Activated T-cell treated with anti-CD3 and anti-CD28 coated beads, Interleukin-2, amount 50 U/mL, for 24 hours (primary cell): Measurements from ENCODE around the gene EGFR.

ENCODE experiments used
- DNase-seq: peaks from one replicate; pipeline ENCODE4 v3.0.0-alpha.2; 2020
- H3K27ac Mint-ChIP-seq: 2 replicates; pipeline ENCODE4 v1.8.0; 2020; ENCODE audit warnings: mild to moderate bottlenecking, mixed read lengths
- H3K27me3 Mint-ChIP-seq: 2 replicates; pipeline ENCODE4 v1.8.0; 2020; ENCODE audit warnings: mixed read lengths
- H3K36me3 Mint-ChIP-seq: 2 replicates; pipeline ENCODE4 v1.8.0; 2020; ENCODE audit warnings: low read depth, mixed read lengths
- H3K4me1 Mint-ChIP-seq: 2 replicates; pipeline ENCODE4 v1.8.0; 2020; ENCODE audit warnings: low read depth, mixed read lengths
- H3K4me3 Mint-ChIP-seq: 2 replicates; pipeline ENCODE4 v1.8.0; 2020; ENCODE audit warnings: mild to moderate bottlenecking, moderate library complexity, mixed read lengths
- H3K9me3 Mint-ChIP-seq: 2 replicates; pipeline ENCODE4 v1.8.0; 2020; ENCODE audit warnings: mixed read lengths

Gene EGFR

GRCh38 chr7:55177589-55178261 is 158.9 kb downstream of the EGFR start:
- peaks cover 5% of the 10 kb centered on the region for H3K27me3 Mint-ChIP-seq
- H3K9me3 Mint-ChIP-seq, result no peaks in the 10 kb centered on the region

DNA sequence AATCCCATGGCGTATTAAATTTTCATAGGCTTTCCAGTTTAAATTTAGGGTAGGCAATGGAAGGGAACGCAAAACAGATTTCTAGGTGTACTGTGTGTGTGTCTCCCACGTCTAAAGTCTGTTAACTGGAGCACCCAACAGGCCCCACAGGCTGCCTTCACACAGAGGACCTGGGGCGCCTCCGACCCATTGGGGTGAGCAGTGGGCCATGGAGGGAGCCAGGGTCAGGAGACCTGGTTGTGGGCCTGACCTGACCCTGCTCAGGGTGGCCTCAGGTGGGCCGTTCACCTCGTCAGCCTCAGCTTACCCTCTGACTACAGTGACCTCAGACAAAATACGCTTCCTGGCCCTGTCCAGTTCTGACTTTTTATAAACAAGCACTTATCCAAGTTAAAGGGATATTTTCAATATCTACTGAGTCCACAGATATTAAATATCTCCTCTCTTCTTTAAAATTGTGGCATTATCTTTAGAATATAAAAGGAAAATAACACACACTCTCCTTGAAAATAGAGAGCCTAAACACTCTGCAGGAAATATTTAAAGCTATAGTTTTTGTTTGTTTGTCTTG is 159.6 kb downstream of the EGFR start:
- Mint-ChIP-seq H3K27me3 (peaks cover 5% of the 10 kb centered on the region), H3K4me3 (no peak overlapping the region)
- DNase-seq, result no peak

More at GRCh38 chr7:55177589-55178261, 158.9 kb downstream of the EGFR start:
- Mint-ChIP-seq H3K4me3 (no peak overlapping the region), H3K27ac (no peak overlapping the region), H3K4me1 (no peaks in the 10 kb centered on the region), H3K36me3 (no peaks in the 10 kb centered on the region)
- DNase-seq, result no peak

GRCh38 chr7:55178863-55179773 is 160.3 kb downstream of the EGFR start:
- Mint-ChIP-seq H3K27ac (no peak overlapping the region), H3K9me3 (no peaks in the 10 kb centered on the region), H3K27me3 (peaks cover 5% of the 10 kb centered on the region), H3K4me1 (no peaks in the 10 kb centered on the region), H3K4me3 (no peak overlapping the region), H3K36me3 (no peaks in the 10 kb centered on the region)
- no peak for DNase-seq

More for the DNA sequence above, 159.6 kb downstream of the EGFR start:
- no peaks in the 10 kb centered on the region for H3K36me3 Mint-ChIP-seq
- no peaks in the 10 kb centered on the region for H3K9me3 Mint-ChIP-seq
- no peaks in the 10 kb centered on the region for H3K4me1 Mint-ChIP-seq
- H3K27ac Mint-ChIP-seq, result no peak overlapping the region

- no peak for DNase-seq
- no peak overlapping the region for H3K4me3 Mint-ChIP-seq
- H3K9me3 Mint-ChIP-seq, result no peaks in the 10 kb centered on the region
- peaks cover 5% of the 10 kb centered on the region for H3K27me3 Mint-ChIP-seq
- H3K4me1 Mint-ChIP-seq, result no peaks in the 10 kb centered on the region
- no peak overlapping the region for H3K27ac Mint-ChIP-seq
- H3K36me3 Mint-ChIP-seq, result no peaks in the 10 kb centered on the region
Observed at GRCh38 chr7:55179931-55180682, 161.3 kb downstream of the EGFR start.

GRCh38 chr7:55180963-55181542 is 162.2 kb downstream of the EGFR start:
- DNase-seq, result no peak
- peaks cover 5% of the 10 kb centered on the region for H3K27me3 Mint-ChIP-seq

GRCh38 chr7:55181762-55182161 is 162.9 kb downstream of the EGFR start:
- Mint-ChIP-seq H3K36me3 (no peaks in the 10 kb centered on the region), H3K4me3 (no peak overlapping the region)

More at GRCh38 chr7:55180963-55181542, 162.2 kb downstream of the EGFR start:
- Mint-ChIP-seq H3K27ac (no peak overlapping the region), H3K9me3 (no peaks in the 10 kb centered on the region), H3K4me1 (no peaks in the 10 kb centered on the region), H3K36me3 (no peaks in the 10 kb centered on the region), H3K4me3 (no peak overlapping the region)

DNA sequence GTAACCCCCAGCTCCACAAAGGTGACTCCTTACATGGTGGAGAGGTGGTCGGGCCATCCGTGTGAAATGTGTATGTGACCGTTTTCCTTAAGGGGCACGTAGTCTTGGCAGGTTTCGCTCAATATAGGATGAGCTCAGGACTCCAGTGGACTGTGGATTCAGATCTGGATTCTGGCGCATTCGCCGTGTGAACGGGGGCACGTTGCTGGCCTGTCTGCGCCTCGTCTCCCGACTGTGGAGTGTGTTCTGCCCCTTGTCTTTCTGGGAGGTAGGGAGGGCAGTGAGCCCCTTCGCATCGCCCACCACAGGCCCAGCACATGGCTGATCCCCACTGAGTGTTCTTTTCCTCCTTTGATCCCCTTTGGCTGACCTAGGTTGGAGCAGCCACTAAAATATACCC is 165.1 kb downstream of the EGFR start:
- no peaks in the 10 kb centered on the region for H3K4me1 Mint-ChIP-seq
- H3K4me3 Mint-ChIP-seq, result no peak overlapping the region
- H3K27ac Mint-ChIP-seq, result no peak overlapping the region
- no peaks in the 10 kb centered on the region for H3K36me3 Mint-ChIP-seq
- DNase-seq, result no peak
- peaks cover 21% of the 10 kb centered on the region for H3K27me3 Mint-ChIP-seq
- H3K9me3 Mint-ChIP-seq, result no peaks in the 10 kb centered on the region

More at GRCh38 chr7:55181762-55182161, 162.9 kb downstream of the EGFR start:
- Mint-ChIP-seq H3K27me3 (peaks cover 9% of the 10 kb centered on the region), H3K4me1 (no peaks in the 10 kb centered on the region), H3K27ac (no peak overlapping the region), H3K9me3 (no peaks in the 10 kb centered on the region)
- no peak for DNase-seq

GRCh38 chr7:55185321-55185802 is 166.5 kb downstream of the EGFR start:
- H3K4me3 Mint-ChIP-seq, result no peak overlapping the region
- DNase-seq, result no peak
- H3K36me3 Mint-ChIP-seq, result no peaks in the 10 kb centered on the region
- H3K27me3 Mint-ChIP-seq, result peaks cover 23% of the 10 kb centered on the region
- H3K27ac Mint-ChIP-seq, result no peak overlapping the region
- no peaks in the 10 kb centered on the region for H3K9me3 Mint-ChIP-seq
- no peaks in the 10 kb centered on the region for H3K4me1 Mint-ChIP-seq

GRCh38 chr7:55185941-55186609 is 167.3 kb downstream of the EGFR start:
- H3K4me1 Mint-ChIP-seq, result no peaks in the 10 kb centered on the region
- H3K9me3 Mint-ChIP-seq, result no peaks in the 10 kb centered on the region
- no peak overlapping the region for H3K4me3 Mint-ChIP-seq
- peaks cover 23% of the 10 kb centered on the region for H3K27me3 Mint-ChIP-seq
- no peak for DNase-seq
- no peaks in the 10 kb centered on the region for H3K36me3 Mint-ChIP-seq
- H3K27ac Mint-ChIP-seq, result no peak overlapping the region

GRCh38 chr7:55187701-55188491 is 169.1 kb downstream of the EGFR start:
- DNase-seq, result no peak
- H3K4me3 Mint-ChIP-seq, result no peak overlapping the region
- no peaks in the 10 kb centered on the region for H3K4me1 Mint-ChIP-seq
- peaks cover 23% of the 10 kb centered on the region for H3K27me3 Mint-ChIP-seq
- H3K27ac Mint-ChIP-seq, result no peak overlapping the region
- no peaks in the 10 kb centered on the region for H3K36me3 Mint-ChIP-seq
- H3K9me3 Mint-ChIP-seq, result no peaks in the 10 kb centered on the region

DNA sequence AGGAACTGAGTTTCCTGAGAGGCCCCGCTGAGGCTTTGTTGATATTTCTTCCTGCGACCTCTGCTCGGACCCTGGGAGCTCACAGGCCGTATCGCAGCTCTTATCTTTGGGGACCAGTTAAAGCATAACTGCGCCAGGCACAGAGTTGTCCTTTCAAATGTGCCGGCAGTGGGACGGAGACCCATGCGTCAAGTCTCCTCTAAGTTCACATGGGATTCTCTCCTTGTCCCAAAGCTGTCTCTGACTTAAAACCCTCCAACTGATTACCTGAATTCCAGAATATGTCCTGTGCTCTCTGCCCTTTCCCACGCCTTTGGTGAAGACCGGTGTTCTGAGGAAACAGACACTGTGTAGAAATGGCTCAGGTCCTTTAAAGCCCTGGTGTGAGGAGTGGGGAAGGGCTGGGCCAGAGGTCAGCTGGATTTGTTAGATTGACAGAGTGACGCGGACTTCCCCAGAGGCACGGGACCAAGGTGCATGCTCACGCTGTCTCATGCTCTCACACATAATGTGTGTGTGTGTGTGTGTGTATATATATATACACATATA is 169.8 kb downstream of the EGFR start:
- Mint-ChIP-seq H3K4me3 (no peak overlapping the region), H3K27me3 (peaks cover 23% of the 10 kb centered on the region), H3K9me3 (no peaks in the 10 kb centered on the region), H3K4me1 (no peaks in the 10 kb centered on the region), H3K36me3 (no peaks in the 10 kb centered on the region), H3K27ac (no peak overlapping the region)
- no peak for DNase-seq

DNA sequence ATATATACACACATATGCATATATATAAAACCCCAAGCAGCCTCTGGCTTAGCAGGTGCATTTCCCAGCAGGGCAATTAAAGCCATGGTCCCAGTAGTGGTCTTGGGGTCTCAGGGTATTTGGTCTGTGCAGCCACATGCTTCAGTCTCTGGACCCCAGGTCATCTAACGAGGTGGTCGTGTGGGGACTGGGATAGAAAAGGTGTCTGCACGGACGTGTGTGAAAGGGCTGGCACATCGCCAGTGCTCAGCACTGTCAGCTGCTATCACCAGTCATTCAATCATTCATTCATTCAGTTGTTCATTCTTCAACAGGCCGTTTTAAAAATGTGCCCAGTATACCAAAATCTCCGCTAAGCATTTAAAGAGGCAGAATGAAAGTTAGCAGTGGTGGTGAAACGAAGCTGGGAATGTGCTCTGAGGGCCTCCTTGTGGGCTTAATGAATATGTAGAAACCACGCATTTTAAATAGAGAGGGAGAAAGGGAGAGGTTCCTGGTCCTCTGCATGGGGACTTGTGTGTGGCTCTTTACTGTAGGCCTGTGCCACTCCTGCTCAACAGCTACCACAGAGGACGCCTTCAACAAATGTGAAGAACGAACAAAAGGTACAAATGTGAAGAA is 170.4 kb downstream of the EGFR start:
- Mint-ChIP-seq H3K4me1 (no peaks in the 10 kb centered on the region), H3K36me3 (no peaks in the 10 kb centered on the region), H3K27ac (no peak overlapping the region), H3K9me3 (no peaks in the 10 kb centered on the region), H3K4me3 (no peak overlapping the region), H3K27me3 (peaks cover 23% of the 10 kb centered on the region)
- DNase-seq, result no peak
